SH-SY5Y (cell line): ENCODE data around the gene LMAN2.

Source experiments
- GATA2 ChIP-seq: IDR thresholded peaks from 2 replicates; pipeline ENCODE4 v1.6.1; 2011; ENCODE audit warnings: mild to moderate bottlenecking, low read depth, low read length
- GATA3 ChIP-seq: IDR thresholded peaks from 2 replicates; pipeline ENCODE4 v1.6.1; 2011; ENCODE audit warnings: low read depth, mild to moderate bottlenecking, low read length, moderate library complexity

- TF ChIP-seq GATA3 (no peak), GATA2 (no peak)
These were observed 50.5 kb downstream of the LMAN2 start for GRCh38 chr5:177300951-177301350.
